Measurements from ENCODE around the gene SEMA4B. TPM values are rescaled to one million over a fixed set of nuclear protein-coding genes. Genes with fewer than 3 reads are reported as not detected.

Gene SEMA4B, protein sequence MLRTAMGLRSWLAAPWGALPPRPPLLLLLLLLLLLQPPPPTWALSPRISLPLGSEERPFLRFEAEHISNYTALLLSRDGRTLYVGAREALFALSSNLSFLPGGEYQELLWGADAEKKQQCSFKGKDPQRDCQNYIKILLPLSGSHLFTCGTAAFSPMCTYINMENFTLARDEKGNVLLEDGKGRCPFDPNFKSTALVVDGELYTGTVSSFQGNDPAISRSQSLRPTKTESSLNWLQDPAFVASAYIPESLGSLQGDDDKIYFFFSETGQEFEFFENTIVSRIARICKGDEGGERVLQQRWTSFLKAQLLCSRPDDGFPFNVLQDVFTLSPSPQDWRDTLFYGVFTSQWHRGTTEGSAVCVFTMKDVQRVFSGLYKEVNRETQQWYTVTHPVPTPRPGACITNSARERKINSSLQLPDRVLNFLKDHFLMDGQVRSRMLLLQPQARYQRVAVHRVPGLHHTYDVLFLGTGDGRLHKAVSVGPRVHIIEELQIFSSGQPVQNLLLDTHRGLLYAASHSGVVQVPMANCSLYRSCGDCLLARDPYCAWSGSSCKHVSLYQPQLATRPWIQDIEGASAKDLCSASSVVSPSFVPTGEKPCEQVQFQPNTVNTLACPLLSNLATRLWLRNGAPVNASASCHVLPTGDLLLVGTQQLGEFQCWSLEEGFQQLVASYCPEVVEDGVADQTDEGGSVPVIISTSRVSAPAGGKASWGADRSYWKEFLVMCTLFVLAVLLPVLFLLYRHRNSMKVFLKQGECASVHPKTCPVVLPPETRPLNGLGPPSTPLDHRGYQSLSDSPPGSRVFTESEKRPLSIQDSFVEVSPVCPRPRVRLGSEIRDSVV
- total RNA-seq (2022; extraction: Qiagen RNA extraction) = 51.9 to 80.6 TPM (median 71.1 TPM) in 5 replicates

GRCh38 chr15:90201130-90201943 lies at the start of gene SEMA4B:
Gene SEMA4B, plus strand, starts transcription at chr15:90201330. Its CDS starts 249 bp downstream, at chr15:90201579.

GRCh38 chr15:90233387-90234095 lies 32.4 kb downstream of the SEMA4B start, which contains the start of gene CIB1:
Gene CIB1, minus strand, starts transcription at chr15:90233941. Its CDS starts 56 bp downstream, at chr15:90233885.

GRCh38 chr15:90234096-90234988 lies 33.2 kb downstream of the SEMA4B start, which contains the start of gene GDPGP1:
Gene GDPGP1, plus strand, starts transcription at chr15:90234209. Its CDS starts 6,700 bp downstream, at chr15:90240909.

GRCh38 chr15:90249203-90249863 lies 48.2 kb downstream of the SEMA4B start, which contains the start of gene TTLL13:
Gene TTLL13, plus strand, starts transcription at chr15:90249556. Its CDS starts 1,075 bp downstream, at chr15:90250631.

DNA sequence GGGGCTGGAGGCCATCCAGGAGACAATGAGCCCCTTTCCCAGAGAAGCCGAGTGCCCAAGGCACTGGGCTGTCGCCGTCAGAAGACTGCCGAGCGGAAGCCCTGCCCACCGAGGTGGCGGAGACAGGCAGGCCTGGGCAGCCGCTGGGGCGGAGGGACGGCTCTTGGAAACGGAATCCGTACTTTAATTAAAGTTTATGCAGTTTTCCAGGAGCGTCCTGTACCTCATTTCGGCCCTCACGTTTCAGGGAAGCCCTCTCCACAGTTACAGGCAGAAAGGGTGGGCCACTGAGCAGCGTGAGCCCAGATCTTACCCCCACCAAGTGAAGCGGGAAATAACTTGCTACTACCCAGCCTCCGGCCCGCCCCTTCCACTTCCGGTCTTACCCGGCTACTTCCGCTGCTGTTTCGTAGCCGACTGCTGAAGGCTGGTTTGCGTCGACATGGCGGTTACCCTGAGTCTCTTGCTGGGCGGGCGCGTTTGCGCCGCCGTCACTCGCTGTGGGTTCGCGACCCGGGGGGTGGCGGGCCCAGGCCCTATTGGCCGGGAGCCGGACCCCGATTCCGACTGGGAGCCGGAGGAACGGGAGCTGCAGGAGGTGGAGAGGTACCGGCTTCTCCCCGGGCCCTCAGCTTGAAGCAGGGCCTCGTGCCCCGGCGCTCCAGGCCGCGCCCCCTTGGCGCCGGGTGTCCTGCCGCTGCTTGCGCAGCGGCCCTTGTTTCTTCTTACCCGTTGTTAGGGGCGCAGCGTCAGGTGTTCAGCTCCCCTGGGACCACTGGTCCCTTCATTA lies 64.3 kb downstream of the SEMA4B start, which contains the start of gene NGRN:
Gene NGRN, plus strand, starts transcription at position 402 of the 790 bp plus-strand sequence. Its CDS starts 41 bp downstream, at position 443.

Other genes with a start within 250 kb of the SEMA4B start
- 12.5 to 19.9 TPM (median 17.5 TPM) in 5 replicates for gene ZNF710, start 200.0 kb upstream of the SEMA4B start, total RNA-seq (2022; extraction: Qiagen RNA extraction)
- 38.9 to 51.0 TPM (median 45.3 TPM) in 5 replicates for gene IDH2, start 98.9 kb upstream of the SEMA4B start, total RNA-seq (2022; extraction: Qiagen RNA extraction)
- gene CIB1, start 32.6 kb downstream of the SEMA4B start, total RNA-seq (2022; extraction: Qiagen RNA extraction) = 184 to 200 TPM (median 193 TPM) in 5 replicates
- gene GDPGP1, start 32.9 kb downstream of the SEMA4B start, total RNA-seq (2022; extraction: Qiagen RNA extraction) = 3.6 to 4.5 TPM (median 4.1 TPM) in 5 replicates
- gene TTLL13, start 48.2 kb downstream of the SEMA4B start, total RNA-seq (2022; extraction: Qiagen RNA extraction) = 0.09 to 0.25 TPM (median 0.12 TPM) in 5 replicates
- gene NGRN, start 64.3 kb downstream of the SEMA4B start, total RNA-seq (2022; extraction: Qiagen RNA extraction) = 102 to 114 TPM (median 108 TPM) in 5 replicates
- 0.71 to 1.6 TPM (median 1.3 TPM) in 5 replicates for gene ZNF774, start 151.0 kb downstream of the SEMA4B start, total RNA-seq (2022; extraction: Qiagen RNA extraction)
- 198 to 238 TPM (median 230 TPM) in 5 replicates for gene IQGAP1, start 186.9 kb downstream of the SEMA4B start, total RNA-seq (2022; extraction: Qiagen RNA extraction)